T-helper 9 cell (primary cell): ENCODE results near the gene CCDC149.
"Not testable (repeated sequence)": the region's sequence is repeated elsewhere in the genome, so short reads cannot be mapped to it uniquely, and the experiment has no call there.

Experiments
- DNase-seq: peaks from one replicate; pipeline ENCODE4 v3.0.0-alpha.2; 2020

Gene CCDC149

DNA sequence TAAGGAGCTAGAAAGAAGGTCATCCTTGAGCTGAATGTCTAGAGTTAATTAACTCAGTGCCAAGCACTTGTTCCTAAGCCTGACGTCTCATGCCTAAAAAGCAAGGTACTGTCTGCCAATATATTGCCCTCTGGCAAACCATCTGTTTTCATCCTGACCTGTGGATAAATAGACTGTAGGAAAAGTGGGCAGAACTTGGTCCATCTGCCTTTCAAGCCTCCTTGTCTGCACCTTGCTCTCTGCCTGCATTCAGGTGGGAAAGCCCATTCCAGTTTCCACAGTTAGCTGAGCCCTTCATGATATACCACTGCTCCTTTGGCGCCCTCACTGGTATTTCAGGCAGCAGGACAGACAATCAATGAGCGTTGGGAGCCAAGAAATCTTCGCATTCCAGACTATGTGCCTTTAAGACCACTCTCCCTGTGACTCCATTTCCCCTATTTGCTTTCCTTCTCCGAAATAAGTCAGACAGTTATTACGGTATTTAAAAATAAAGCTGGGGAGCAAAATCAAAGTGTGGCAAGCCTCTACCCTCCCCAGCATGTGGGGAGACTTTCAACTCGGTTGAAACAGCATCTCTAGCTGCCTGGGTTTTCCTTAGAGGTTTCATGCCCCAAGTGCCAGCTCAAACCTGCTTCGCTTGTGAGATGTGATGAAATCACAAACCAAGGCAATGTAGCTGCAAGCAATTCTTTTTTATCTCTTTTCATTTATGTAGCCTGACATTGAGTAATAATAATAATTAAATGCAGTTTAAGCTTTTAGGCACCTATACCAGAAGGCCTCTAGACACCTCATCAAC is 2.5 kb upstream of the CCDC149 start:
- DNase-seq: no peak

- DNase-seq: no peak
These were observed 1.6 kb upstream of the CCDC149 start for GRCh38 chr4:24914460-24914859.

GRCh38 chr4:24913119-24913485 is 260 bp upstream of the CCDC149 start:
- DNase-seq: no peak

- DNase-seq: no peak
These were observed 2.3 kb downstream of the CCDC149 start for GRCh38 chr4:24910499-24910898.

- not testable (repeated sequence) for DNase-seq
These were observed 3.2 kb downstream of the CCDC149 start for GRCh38 chr4:24909606-24910005.

DNA sequence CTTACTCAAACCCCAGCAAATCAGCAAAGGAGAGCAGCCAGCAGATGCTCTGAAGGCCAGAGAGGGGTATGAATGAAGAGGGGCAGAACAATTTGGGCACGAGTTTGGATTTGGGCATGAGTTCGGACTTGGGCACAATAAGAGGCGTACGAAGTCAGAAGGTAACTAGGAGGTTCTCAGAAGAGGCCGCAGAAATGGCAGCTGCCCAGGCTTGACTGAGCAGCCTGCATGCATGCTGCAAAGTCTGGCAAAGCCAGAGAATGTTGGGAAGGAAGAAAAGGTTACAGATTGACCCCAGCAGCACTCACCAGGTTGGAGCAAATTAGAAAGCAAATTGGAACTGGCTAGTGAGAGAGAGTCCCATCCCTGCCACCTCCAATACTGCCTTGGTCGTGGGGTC is 15.2 kb downstream of the CCDC149 start:
- no peak for DNase-seq

DNA sequence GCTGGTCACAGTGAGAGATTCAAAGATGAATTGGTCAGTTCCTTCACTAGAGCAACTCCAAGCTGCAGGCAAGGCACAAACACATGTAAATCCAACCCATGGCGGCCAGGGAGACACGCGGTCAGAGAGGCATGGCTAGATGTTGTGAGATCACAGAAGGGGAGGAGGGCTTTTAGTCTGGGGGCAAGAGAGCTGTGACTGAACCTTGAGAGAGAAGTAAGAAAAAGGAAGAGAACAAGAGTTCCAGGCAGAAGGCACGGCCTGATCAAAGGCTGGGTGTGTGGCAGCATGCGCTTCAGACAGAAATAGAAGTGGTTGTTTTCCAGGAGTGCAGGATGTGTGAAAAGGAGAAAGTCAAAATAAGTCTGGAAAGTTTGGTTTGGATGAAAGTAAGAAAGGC is 15.9 kb downstream of the CCDC149 start:
- DNase-seq: no peak

DNA sequence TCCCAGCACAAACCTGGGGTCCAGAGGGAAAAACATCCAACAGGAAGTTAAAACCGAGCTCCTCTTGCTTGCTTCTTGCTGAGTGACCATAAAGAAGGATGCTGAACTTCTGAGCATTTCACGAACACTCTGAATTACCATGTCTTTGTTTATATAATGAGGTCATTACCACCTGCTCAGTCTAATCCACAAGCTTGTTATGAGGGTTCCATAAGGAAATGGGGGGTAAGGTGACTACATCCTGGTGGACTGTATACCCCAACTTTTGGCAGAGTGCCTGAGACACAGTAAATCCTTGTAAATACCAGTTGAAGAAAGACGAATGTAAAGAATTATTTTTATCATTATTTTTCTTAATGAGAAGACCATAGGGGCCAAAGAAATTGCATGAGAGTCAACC is 16.8 kb downstream of the CCDC149 start:
- no peak for DNase-seq

DNA sequence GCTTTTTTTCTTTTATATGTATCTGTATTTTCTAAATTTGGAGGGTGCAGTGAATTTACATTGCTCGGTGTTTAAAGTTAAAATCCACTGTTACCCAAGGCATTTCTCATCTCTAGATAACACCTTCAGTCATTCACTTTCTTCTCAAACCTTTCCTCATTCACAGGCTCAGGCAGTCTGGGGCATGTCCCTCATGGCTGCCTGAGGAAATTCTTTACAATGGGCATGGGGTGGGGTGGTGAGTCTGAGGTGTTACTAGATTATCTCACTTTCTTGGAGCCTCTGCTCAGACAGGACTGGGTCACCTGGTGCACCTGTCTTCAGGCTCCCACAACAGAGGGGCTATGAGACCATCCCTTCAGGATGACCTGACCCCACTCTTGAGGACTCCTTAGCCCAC is 17.4 kb downstream of the CCDC149 start:
- DNase-seq: no peak

- DNase-seq: no peak
These were observed 18.0 kb downstream of the CCDC149 start for GRCh38 chr4:24894846-24895245.

- DNase-seq: no peak
These were observed 18.6 kb downstream of the CCDC149 start for GRCh38 chr4:24894243-24894642.

GRCh38 chr4:24892778-24893177 is 20.1 kb downstream of the CCDC149 start:
- no peak for DNase-seq

DNA sequence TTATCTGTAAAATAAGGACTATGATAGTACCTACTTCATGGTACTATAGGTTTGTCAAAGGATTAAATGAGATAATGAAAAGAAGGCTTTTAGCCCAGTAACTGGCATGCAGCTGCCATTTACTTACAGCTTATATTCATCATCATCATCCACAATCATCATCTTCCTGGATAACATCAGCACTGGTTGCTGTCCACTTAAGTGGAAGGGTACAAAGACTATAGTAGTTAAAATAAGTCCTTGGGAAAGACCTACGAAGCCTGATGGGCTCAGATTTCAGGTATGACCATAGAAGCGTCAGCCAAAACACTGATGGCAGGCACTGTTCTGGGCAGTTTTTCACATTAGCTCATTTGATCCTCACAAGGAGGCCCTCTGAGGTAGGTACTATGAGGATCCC is 20.6 kb downstream of the CCDC149 start:
- DNase-seq: no peak

GRCh38 chr4:24890561-24891126 is 22.2 kb downstream of the CCDC149 start:
- no peak for DNase-seq

- no peak for DNase-seq
These were observed 22.9 kb downstream of the CCDC149 start for GRCh38 chr4:24889991-24890390.

DNA sequence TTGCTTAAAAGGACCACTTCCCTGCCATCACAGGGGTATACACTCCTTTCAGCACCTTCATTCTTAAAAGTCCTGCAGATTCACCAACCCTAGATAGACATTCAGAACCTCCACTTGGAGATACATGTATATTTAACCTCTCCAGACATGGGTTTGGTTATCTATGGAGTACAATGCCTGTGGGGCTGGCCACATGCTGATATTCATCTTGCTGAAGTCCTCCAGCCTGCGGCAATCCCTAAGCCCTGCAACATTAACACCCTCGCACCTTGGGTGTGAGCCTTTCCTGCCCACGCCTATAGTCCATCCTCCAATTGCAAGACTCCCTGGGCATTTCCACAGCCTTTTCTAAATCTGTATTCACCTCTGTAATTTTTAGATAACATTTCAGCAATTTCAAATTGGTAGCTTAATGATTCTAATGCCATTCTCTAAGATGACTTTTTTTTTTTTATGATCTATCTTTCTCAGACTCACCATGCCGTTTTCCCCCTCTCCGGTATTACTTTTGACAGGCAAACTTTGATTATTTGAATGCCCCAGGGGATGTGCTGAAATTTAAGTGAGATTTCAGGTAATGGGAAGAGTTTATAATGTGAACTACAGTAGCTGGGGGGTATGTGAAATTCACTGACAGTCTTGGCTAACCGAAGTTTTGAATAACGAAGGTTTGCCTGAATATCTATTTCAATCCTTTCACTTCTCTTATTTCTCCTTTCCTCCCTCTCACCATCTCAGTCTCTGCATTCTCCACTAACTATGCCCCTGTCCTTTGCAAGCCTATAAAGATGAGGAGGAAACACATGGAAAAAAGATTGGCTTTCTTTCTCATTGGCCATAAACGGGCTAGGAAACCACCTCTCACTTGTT is 24.1 kb downstream of the CCDC149 start:
- DNase-seq: no peak

DNA sequence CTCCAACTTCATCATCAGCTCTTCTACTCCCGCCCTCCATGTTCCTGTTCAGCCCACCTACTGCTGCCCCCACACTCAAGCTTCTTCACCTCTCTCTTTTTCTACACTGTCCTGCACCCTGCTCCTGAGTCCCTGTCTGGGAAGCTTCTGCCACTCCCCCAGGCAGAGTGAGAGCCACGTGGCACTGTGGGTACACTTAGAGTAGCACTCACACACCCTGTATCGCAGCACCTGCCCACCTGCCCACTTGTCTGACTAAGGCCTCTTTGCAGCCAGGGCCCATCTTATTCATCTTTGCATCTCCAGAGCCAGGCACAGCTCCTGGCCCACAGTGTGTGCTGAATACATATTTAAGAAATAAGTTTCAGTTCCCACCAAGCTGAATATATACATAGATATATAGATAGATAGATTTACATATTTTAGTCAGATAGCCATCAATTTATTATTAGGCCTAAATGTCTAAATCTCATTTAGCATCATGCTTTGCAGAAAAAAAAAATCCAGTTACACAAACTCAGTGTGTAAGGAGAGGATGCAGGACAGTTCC is 24.9 kb downstream of the CCDC149 start:
- DNase-seq: no peak

DNA sequence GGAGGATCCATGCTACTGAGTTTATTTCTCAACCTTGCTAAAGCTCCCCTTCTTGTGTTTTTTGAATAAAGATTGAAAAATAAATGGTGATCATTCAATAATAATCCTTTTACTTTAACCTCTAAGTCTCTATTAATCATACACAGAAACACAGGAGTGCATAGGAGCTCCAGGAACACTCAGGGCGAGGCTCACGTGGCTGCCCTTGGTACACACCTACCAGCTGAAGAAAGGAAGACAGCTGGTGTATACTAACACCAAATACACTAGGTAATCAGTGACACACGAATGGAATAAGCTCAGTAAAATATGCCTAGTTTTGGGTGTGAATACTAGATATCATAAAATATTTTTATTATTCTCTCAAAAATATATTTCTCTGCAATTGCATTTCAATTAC is 26.2 kb downstream of the CCDC149 start:
- DNase-seq: no peak

DNA sequence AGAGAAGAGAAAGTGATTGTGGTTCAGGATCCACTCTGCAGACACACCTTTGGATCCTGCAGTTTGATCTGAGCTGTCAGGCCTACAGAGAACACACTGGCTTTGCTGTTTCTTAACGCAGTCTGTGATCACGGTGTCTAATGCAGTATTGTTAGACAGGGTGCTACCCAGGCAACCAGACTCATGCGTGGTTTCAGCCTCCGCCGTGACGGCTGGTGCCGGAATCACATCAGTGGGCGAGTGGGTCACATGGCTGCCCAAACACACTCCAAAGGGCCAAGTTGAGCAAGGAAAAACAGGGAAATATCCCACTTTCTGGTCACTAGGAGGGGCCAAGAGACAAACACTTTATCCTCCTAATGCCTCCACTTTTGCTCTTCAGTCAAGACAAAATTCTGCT is 27.5 kb downstream of the CCDC149 start:
- no peak for DNase-seq

DNA sequence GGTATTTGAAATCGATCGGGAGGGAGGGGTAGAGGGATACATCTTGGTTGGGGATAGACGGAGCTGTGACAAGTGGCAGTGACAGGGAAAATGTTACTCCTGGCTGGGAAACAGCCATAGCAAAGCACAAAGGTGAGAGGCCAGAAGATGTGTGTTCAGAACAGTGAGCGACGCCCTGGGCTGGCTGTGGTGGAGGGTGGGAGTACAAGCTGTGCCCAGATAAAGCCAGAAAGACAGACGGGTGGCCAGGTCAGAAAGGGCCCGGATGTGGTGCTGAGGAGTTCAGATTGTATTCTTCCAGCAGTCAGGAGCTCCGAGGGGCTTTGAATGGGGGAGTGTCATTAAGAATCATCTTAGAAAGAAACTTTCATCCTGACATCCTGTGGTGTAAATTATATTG is 27.9 kb downstream of the CCDC149 start:
- DNase-seq: no peak

- DNase-seq: no peak
These were observed 31.2 kb downstream of the CCDC149 start for GRCh38 chr4:24881508-24882196.

- DNase-seq: no peak
These were observed 32.7 kb downstream of the CCDC149 start for GRCh38 chr4:24880186-24880585.

DNA sequence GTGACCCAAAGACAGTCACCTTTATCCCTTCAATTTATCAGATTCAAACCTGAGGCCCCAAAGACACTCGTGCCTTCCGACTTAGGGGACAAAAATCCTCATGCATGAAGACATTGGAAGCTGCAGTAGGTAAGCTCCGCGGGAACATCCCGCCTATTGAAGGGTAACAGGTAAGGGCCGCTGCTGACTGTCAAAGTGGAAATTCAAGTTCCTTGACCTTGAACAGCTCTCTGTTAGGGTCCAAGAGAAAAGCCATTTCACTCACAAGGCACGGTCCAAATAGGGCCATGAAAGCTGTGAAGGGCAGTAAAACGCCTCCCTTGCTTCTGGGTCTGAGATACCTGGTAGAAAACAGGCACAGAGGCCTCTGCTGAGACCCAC is 34.2 kb downstream of the CCDC149 start:
- DNase-seq: no peak
